Suprapubic skin (tissue), 4 donors: ENCODE measurements around the gene STAB2.

Experiments
- EP300 ChIP-seq: sonication (generic); formaldehyde crosslinking; IDR thresholded peaks from one replicate; pipeline ENCODE4 v1.6.1; 2017; ENCODE audit warnings: antibody characterized with exemption
- POLR2A ChIP-seq, 2 donors: fragments of 450-650 bp; IDR thresholded peaks; one replicate each; pipeline ENCODE4 v1.6.1; 2017; ENCODE audit warnings: antibody characterized with exemption in 2 of 2, mild to moderate bottlenecking in 2 of 2, moderate library complexity in 2 of 2
- POLR2AphosphoS5 ChIP-seq, 3 donors: sonication (generic); formaldehyde crosslinking; IDR thresholded peaks; one replicate each; pipeline ENCODE4 v1.6.1; 2017; ENCODE audit warnings: antibody characterized with exemption in 3 of 3
- TF ChIP-seq, protein P1 (sequence below), 2 donors: fragments of 200-600 bp in 1 of 2; fragments of 450-650 bp in 1 of 2; sonication (generic) in 1 of 2; IDR thresholded peaks; one replicate each; pipeline ENCODE4 v1.5.1; 2016 to 2019; ENCODE audit warnings: antibody characterized with exemption in 2 of 2, mild to moderate bottlenecking in 1 of 2, moderate library complexity in 1 of 2

DNA sequence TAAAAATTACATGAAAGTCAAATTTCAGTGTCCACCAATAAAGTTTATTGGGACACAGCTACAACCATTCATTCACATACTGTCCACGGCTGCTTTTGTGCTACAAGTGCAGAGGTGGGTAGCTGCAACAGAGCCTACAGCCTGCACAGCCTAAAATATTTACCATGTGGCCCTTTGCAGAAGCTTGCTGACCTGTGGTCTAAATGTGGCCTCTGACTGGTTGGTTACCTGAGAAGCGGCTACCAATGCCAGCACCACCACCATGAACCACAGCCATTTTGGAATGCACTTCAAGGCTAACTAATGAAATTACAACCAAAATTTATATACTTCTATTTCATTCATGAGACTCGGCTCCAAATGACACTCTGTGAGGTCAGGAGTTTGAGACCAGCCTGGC, 195.3 kb downstream of the STAB2 start:
- TF ChIP-seq, protein P1, sequence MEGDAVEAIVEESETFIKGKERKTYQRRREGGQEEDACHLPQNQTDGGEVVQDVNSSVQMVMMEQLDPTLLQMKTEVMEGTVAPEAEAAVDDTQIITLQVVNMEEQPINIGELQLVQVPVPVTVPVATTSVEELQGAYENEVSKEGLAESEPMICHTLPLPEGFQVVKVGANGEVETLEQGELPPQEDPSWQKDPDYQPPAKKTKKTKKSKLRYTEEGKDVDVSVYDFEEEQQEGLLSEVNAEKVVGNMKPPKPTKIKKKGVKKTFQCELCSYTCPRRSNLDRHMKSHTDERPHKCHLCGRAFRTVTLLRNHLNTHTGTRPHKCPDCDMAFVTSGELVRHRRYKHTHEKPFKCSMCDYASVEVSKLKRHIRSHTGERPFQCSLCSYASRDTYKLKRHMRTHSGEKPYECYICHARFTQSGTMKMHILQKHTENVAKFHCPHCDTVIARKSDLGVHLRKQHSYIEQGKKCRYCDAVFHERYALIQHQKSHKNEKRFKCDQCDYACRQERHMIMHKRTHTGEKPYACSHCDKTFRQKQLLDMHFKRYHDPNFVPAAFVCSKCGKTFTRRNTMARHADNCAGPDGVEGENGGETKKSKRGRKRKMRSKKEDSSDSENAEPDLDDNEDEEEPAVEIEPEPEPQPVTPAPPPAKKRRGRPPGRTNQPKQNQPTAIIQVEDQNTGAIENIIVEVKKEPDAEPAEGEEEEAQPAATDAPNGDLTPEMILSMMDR (IDR thresholded peaks at IDR 0.05) = no peak
- TF ChIP-seq POLR2AphosphoS5 (IDR thresholded peaks at IDR 0.05) (no peak), EP300 (no peak), POLR2A (IDR thresholded peaks at IDR 0.05) (no peak)
